HepG2 (cell line): Measurements from ENCODE around the gene GPR39.

Experiments used
- CBX1 ChIP-seq: IDR thresholded peaks from one replicate; pipeline ENCODE4 v1.6.1; 2016; ENCODE audit warnings: antibody characterized with exemption, low read depth
- CBX2 ChIP-seq, 2 experiments: fragments of 200-600 bp in 1 of 2; sonication (generic); formaldehyde crosslinking in 1 of 2; IDR thresholded peaks; 2 replicates each; pipeline versions ENCODE4 v1.7.0 to v1.8.1; 2018 to 2022; ENCODE audit warnings: low read depth in 2 of 2, low read length in 1 of 2, mild to moderate bottlenecking in 1 of 2, missing genetic modification reagents in 1 of 2
- E2F1 ChIP-seq: sonication (generic); formaldehyde crosslinking; IDR thresholded peaks from 2 replicates; pipeline ENCODE4 v1.5.0; 2020; ENCODE audit warnings: missing genetic modification reagents
- HOXA7 ChIP-seq: sonication (generic); formaldehyde crosslinking; IDR thresholded peaks from 2 replicates; pipeline ENCODE4 v1.8.1; 2022; ENCODE audit warnings: mild to moderate bottlenecking, missing genetic modification reagents, moderate library complexity
- MXD4 ChIP-seq: IDR thresholded peaks from 2 replicates; pipeline ENCODE4 v1.6.1; 2016; ENCODE audit warnings: mild to moderate bottlenecking, missing biosample characterization, missing genetic modification reagents
- POLR2A ChIP-seq, 2 experiments: IDR thresholded peaks; 2 replicates each; pipeline ENCODE4 v1.6.1; 2011; ENCODE audit warnings: low read depth in 2 of 2, low read length in 2 of 2, mild to moderate bottlenecking in 1 of 2, moderate library complexity in 1 of 2; ENCODE audit not compliant: insufficient read depth in 1 of 2
- POLR2AphosphoS2 ChIP-seq: IDR thresholded peaks from 2 replicates; pipeline ENCODE4 v1.6.1; 2011; ENCODE audit warnings: low read depth, low read length, improper control_type of control experiment
- SETDB1 ChIP-seq: sonication (generic); formaldehyde crosslinking; IDR thresholded peaks from 2 replicates; pipeline ENCODE4 v1.5.1; 2020; ENCODE audit warnings: missing genetic modification reagents, mild to moderate bottlenecking, borderline replicate concordance
- SP4 ChIP-seq: sonication (generic); formaldehyde crosslinking; IDR thresholded peaks from 2 replicates; pipeline ENCODE4 v1.8.1; 2023; ENCODE audit warnings: mild to moderate bottlenecking, missing genetic modification reagents
- SSRP1 ChIP-seq: IDR thresholded peaks from 2 replicates; pipeline ENCODE4 v1.6.1; 2016; ENCODE audit warnings: control low read depth
- ZFP1 ChIP-seq: IDR thresholded peaks from 2 replicates; pipeline ENCODE4 v1.6.1; 2016
- ZFX ChIP-seq: sonication (generic); formaldehyde crosslinking; IDR thresholded peaks from 2 replicates; pipeline ENCODE4 v1.4.0; 2020; ENCODE audit warnings: mild to moderate bottlenecking, low read depth, missing genetic modification reagents, moderate library complexity
- ZNF766 ChIP-seq: sonication (generic); formaldehyde crosslinking; IDR thresholded peaks from 2 replicates; pipeline ENCODE4 v1.5.0; 2020; ENCODE audit warnings: missing genetic modification reagents, borderline replicate concordance

- TF ChIP-seq E2F1 (CRISPR knock-in tag) (no peak), SP4 (CRISPR knock-in tag) (no peak), CBX2 (IDR thresholded peaks at IDR 0.05; ENCODE audit: low read depth, low read length) (no peak), CBX2 (CRISPR knock-in tag; IDR thresholded peaks at IDR 0.05; ENCODE audit: low read depth) (no peak), SETDB1 (CRISPR knock-in tag) (no peak), HOXA7 (no peak), CBX1 (no peak), ZFX (CRISPR knock-in tag) (no peak), ZFP1 (CRISPR knock-in tag) (no peak), POLR2A (IDR thresholded peaks at IDR 0.05; ENCODE audit: insufficient read depth in 1 of 2, low read depth in 2 of 2, low read length in 2 of 2) (no peak), POLR2AphosphoS2 (no peak), SSRP1 (CRISPR knock-in tag) (no peak), MXD4 (no peak), ZNF766 (no peak)
These were observed 42.1 kb upstream of the GPR39 start for GRCh38 chr2:132374551-132374950.
